GM12874 (cell line): ENCODE results near the gene ESPNL.

Experiments
- TF ChIP-seq, protein P1 (sequence below): IDR thresholded peaks from 2 replicates; pipeline ENCODE4 v1.5.1; 2011; ENCODE audit warnings: low read depth, mild to moderate bottlenecking, control low read depth, low read length, moderate library complexity; ENCODE audit not compliant: insufficient read depth

ESPNL gene

GRCh38 chr2:238159661-238160205 lies 59.6 kb downstream of the ESPNL start:
- TF ChIP-seq, protein P1, sequence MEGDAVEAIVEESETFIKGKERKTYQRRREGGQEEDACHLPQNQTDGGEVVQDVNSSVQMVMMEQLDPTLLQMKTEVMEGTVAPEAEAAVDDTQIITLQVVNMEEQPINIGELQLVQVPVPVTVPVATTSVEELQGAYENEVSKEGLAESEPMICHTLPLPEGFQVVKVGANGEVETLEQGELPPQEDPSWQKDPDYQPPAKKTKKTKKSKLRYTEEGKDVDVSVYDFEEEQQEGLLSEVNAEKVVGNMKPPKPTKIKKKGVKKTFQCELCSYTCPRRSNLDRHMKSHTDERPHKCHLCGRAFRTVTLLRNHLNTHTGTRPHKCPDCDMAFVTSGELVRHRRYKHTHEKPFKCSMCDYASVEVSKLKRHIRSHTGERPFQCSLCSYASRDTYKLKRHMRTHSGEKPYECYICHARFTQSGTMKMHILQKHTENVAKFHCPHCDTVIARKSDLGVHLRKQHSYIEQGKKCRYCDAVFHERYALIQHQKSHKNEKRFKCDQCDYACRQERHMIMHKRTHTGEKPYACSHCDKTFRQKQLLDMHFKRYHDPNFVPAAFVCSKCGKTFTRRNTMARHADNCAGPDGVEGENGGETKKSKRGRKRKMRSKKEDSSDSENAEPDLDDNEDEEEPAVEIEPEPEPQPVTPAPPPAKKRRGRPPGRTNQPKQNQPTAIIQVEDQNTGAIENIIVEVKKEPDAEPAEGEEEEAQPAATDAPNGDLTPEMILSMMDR: no peak

DNA sequence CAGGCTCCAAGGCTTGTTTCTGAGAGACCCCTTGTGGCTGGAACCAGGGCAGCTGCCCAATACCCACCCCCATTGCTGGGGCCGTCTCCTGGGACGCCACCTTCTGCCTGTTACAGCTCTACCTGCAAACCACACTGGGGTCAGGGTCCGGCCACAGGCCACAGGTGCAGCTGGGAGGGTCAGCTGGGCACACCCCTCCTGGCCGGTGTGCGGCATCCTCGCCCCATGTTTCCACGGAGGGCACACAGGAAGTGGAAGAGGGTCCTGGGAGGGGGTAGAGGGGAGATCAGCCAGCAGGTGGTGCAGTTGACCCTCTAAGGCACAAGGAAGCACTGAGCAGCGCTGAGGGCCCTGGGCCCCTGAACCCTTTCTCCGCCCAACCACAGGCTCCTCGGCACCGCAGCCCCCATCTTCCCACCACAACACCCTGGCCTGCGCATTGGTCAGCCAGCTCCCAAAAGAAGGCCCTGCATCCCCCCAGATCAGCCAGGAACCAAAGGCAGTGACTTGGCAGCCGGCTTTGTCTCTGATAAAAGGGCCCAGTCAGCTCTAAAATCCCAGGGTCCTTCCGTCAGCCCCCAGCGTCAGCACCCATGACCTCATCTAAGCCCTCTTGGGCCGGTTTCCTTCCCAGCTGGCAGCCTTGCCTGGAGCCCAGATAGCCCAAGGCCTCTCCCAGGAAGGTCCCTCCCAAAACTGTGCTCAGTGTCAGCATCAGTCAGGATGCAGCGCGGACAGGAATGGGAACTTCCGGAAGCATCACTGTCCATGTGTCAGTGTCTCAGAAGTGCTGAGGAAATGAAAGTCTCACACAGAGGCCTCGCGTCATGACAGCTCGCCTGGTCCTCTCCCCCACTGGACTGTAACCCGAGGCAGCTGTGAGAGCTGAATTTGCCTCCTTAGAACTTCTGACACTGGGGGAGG lies 60.3 kb downstream of the ESPNL start:
- TF ChIP-seq, protein P1: peak; percentile 46; the same call in 1 of the 2 replicates

DNA sequence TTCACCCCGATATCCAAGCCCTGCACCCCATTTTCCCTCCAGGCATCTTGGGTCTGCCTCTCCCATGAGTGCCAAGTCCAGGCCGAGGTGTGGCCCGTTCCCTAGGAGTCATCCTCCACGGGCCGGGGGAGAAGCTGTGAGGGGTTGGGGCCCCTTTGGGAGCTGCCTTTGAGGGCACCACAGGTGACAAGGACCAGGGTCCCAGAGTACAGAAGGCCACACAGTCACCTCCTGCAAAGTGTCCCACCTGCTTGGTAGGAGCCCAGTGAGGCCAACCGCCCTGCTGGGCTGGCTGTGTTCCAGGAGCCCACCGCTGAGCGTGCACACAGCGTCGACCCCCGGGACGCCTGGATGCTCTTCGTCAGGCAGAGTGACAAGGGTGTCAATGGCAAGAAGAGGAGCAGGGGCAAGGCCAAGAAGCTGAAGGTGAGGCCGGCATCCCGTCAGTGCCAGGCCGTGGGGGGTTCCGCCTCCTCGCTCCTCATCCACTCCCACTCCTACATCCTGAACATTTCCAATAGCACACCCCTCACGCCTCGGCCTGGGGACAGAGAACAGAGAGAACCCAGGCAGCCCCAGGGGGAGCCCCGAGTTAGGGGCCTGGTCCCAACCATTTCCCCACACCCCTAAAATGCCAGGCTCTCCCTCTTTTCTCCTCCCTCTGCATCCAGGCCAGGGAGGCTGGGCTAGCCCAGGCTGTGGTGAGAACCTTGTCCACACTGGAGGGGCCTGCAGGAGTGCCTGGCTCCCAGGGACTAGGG lies 61.3 kb downstream of the ESPNL start:
- TF ChIP-seq, protein P1: no peak

- TF ChIP-seq, protein P1: no peak
Observed at GRCh38 chr2:238162251-238162845, 62.2 kb downstream of the ESPNL start.

DNA sequence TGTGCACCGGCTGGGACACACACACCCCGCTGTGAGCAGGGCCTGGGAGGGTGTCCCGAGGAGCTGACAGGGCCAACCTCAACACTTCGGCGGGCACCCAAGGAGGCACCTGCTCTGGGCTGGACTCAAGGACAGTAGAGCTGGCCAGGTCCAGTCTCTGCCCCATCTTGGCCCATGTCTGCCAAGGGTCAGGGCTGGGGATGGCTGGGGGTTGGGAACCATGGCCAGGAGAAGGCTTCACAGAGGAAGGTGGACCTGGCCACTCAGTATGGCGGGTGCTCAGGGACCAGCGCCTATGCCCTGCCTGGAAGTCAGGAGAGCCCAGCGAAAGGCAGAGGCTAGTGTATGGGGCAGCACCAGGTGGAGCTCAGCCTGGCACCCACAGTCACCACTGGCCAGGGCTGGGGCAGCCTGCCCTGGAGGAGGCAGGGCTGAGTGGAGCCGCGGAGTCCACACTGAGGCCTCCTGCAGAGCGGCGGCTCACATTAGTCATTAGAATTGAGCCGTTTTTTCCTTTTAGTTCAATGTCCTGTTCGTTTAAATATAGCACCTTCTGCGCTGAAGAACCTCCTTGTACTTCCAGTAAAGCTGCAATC lies 62.8 kb downstream of the ESPNL start:
- TF ChIP-seq, protein P1: no peak

DNA sequence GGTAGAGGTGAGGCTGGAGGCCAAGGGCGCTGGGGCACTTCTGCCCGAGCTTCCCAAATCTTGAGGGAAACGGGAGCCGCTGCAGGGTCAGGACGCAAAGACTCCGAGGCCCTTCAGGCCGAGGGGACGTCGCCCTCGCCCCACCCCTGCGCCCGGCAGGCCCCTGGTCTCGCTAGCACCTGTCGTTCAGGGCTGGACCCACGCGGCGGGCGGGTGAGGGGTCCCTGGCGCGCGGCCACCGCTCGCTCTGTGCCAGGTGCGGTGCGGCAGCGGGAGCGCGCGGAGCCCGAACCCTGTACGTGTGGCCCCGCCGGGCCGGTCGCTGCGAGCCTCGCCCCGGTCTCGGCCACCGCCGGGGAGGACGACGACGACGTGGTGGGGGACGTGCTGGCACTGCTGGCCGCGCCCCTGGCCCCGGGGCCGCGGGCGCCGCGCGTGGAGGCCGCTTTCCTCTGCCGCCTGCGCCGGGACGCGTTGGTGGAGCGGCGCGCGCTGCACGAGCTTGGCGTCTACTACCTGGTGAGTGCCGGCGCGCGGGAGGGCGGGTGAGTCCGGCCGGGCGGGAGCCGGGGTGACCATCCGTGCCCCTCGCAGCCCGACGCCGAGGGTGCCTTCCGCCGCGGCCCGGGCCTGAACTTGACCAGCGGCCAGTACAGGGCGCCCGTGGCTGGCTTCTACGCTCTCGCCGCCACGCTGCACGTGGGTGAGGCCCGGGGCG lies 63.5 kb downstream of the ESPNL start:
- TF ChIP-seq, protein P1: no peak
